GM12801 (cell line): ENCODE results near the gene PITPNM3.

Source experiments
- CTCF ChIP-seq: IDR thresholded peaks from one replicate; pipeline ENCODE4 v1.5.1; 2011; ENCODE audit warnings: control low read depth; ENCODE audit not compliant: insufficient read length; ENCODE audit errors: extremely low read depth

The PITPNM3 gene

GRCh38 chr17:6487251-6488007 is 68.9 kb downstream of the PITPNM3 start:
- TF ChIP-seq CTCF = no peak

DNA sequence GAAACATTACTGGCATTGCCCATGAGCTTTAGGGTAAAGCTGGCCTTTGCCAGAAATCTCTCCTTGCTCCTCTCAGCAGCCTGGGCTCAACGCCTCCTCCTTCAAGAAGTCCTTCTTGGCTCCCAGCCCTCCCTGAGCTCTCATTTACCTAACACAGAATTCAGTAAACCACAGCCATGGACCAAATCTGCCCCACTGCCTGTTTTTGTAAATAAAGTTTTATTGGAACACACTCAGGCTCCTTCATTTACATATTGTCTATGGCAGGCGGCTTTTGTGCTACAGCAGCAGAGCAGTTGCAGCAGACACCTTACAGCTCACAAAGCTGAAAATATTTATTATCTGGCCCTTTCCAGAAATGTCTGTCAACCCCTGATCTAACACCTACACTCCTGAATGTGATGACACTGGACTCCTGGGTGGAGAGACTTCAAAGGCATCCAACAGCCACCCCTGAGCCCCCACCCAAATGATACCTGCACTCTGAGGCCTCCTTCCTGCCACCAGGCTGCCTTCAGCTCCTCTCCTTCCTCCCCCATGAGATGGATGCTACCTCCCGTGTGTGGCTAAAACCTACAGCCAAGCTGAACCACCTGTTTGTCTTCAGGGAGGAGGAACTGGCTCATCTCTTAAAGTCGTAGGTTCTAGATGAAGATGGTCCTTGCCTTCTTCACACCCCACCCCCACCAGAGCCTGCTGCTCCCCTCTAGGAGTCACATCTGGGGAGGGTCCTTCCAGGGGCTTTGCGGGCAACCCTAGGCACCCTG is 70.5 kb downstream of the PITPNM3 start:
- no peak for TF ChIP-seq CTCF

GRCh38 chr17:6483507-6483906 is 72.8 kb downstream of the PITPNM3 start:
- no peak for TF ChIP-seq CTCF

DNA sequence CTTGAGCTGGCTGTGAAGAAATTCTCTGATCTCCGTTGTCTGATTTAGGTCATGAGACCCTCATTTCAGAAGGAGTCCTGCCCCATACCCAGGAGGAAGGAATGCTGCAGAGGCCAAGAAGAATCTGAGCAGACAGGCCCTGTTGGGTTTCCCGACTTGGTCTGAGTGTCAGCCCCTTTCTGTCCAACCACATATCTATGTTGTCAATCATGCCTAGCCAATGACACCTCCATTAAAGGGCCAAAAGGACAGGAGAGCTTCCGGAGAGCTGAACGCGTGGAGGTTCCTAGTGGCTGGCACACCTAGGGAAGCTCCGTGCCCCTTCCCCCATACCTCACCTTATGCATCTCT is 74.3 kb downstream of the PITPNM3 start:
- no peak for TF ChIP-seq CTCF

DNA sequence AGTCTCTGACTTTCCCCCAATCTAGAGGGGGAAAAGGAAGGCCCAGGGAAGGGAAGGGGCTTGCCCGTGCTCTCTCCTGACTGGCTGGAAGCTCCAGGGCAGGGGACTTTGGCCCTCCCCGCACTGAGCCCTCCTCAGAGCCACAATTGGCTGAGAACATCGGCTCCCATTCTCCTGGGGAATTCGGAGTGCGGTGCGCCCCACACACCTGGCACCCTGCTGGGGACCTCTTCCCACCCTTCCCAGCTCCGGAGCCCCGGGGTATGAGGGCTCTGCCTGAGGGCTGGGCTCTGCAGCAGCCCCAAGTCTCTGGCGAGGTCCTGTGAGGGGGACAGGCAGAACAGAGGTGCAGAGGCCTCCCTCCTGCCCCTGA is 76.1 kb downstream of the PITPNM3 start:
- TF ChIP-seq CTCF = no peak

DNA sequence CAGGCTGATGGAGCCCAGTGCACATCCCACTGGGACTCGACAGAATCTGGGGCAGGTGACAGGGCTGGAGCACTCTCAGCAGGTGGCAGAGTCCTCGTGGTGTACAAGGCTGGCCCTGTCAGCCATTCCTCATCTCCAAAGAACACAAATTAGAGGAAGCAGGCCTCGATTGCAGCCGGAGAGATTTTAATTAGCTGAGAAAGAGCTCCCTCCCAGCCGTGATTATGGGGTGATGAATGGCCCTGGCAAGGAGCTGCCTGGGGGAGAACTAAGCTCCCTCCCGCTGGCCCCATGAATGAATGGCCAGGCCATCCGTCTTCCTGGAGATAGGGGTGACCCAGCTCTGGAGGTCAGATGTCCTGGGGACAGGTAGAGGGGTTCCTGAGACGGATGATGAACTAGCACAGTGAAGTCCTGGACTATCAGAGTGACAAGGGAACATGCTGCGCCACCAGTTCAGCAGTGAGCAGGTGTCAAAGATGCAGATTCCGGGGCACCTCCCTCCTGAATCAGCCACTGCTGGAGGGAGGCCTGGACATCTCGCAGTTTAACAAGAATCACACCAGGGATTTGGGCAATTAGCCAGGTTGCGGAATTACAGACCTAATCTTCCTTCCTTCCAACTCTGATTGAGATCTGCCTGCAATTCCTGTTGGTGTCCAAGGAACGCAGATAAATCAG is 76.6 kb downstream of the PITPNM3 start:
- TF ChIP-seq CTCF = no peak

GRCh38 chr17:6478486-6478885 is 77.9 kb downstream of the PITPNM3 start:
- no peak for TF ChIP-seq CTCF
